A549 treated with CORT108297 at 1 μM for 4 hours (cell line): ENCODE data around the gene TMEM30B. TPM values are rescaled to one million over a fixed set of nuclear protein-coding genes. Genes with fewer than 3 reads are reported as not detected.

Experiments
- total RNA-seq: library from RNA; stranded (reverse); fragments of 200-300 nt; extraction: Qiagen RNA extraction; gene quantifications from 5 replicates; pipeline ENCODE4 v1.2.3, GENCODE V29; 2022

TMEM30B gene, protein sequence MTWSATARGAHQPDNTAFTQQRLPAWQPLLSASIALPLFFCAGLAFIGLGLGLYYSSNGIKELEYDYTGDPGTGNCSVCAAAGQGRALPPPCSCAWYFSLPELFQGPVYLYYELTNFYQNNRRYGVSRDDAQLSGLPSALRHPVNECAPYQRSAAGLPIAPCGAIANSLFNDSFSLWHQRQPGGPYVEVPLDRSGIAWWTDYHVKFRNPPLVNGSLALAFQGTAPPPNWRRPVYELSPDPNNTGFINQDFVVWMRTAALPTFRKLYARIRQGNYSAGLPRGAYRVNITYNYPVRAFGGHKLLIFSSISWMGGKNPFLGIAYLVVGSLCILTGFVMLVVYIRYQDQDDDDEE
- total RNA-seq, result 0.12 to 0.27 TPM (median 0.17 TPM) in 5 replicates

DNA sequence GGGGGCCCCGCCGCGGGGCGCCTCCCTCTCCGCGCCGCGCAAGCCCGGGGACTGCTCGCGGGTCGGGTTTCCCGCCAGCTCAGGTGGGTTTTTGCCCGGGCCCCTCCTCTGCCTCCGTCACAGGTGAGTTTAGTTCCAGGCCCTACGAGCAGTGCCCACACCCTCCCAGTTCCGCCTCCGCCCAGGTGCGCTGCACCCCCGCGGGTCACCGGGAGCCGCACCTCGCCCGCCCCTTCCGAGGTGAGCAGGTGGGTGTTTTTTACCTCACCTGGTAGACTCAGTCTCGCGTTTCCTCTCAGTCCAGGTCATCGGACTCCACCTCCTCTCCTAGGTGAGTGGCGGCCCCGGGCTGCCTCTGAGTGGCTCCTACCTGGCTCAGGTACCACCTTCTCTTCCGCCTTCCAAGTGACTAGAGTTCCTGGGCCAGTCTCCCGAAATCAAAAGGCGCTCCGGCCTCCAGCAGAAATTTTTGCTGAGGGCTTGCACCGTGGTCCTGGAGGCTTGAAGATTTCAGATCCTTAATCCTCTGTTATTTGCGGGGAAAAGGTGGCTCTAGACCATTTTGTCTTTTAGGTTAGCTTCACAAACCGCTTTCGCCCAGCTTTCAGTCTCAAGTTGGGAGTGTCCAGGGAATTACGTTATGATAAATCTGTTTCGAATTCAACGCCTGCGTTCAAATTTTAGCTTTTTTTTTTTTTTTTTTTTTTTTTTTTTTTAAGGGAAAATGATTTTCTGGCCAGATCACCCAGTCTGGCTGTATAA, at the start of gene TMEM30B:
TMEM30B (minus strand) TSS at position 153 of the 762 bp plus-strand sequence. CDS start 191 bp downstream, outside the sequence.

GRCh38 chr14:61321385-61322010, 40.4 kb upstream of the TMEM30B start, which contains the start of gene PRKCH:
Gene PRKCH, plus strand, starts transcription at chr14:61321579. Its CDS starts 523 bp downstream, at chr14:61322102.

Other genes starting within 250 kb of the TMEM30B start
- gene PRKCH, start 40.2 kb upstream of the TMEM30B start, total RNA-seq, result 3.5 to 5.0 TPM (median 4.9 TPM) in 5 replicates